Measurements from ENCODE around the gene COTL1. TPM values are rescaled to one million over a fixed set of nuclear protein-coding genes. Genes with fewer than 3 reads are reported as not detected.
"Not testable (repeated sequence)": the region's sequence is repeated elsewhere in the genome, so short reads cannot be mapped to it uniquely, and the experiment has no call there.

Gene COTL1
- polyA plus RNA-seq, 2 of the 4 experiments (the other 2 are of a cell fraction): 89.7 to 372 TPM

DNA sequence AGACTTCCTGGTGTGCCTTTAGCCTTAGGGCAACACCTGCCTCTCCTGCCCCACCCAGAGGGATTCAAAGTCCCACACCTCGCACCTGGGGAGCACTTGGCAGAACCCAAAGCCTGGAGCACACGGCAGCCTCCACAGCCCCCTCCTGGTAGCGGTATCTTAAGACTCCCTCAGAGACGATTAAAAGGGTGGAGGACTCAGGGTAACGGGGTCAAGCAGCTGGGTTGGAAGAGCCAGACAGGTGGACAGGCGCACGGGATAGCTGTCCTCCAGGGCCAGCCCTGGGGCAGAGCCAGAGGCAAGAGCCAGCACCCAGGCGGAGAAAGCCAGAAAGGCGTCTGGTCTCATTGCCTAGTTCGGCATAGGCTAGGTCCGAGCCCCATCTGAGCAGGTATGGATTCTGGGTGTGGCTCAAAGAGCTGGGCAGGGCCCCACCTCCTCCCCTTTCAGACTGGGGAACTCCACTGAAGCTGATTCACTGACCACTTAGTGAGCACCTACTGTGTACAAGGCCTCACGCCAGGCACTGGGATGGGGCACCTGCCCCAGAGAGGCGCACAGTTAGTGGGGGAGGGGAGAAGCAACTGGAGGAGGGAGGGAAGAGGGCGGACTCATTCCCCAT is 58.5 kb downstream of the COTL1 start:
- DNase-seq (ENCODE audit: low read depth in 1 of 2, low spot score in 1 of 2) (no peak), FAIRE-seq (no peak), ATAC-seq (no peak)
- H3K4me3 ChIP-seq: no peak overlapping the region
- H3K9me3 ChIP-seq: no peaks in the 10 kb centered on the region
- CTCF ChIA-PET: interaction anchor here (0.6 to 1.3 kb wide), 4 partner anchors 21 to 333 kb away, joined by 3 to 7 read pairs (median 3); no protein-coding TSS in a partner anchor
- POLR2A ChIA-PET: no interaction called here
- TF ChIP-seq, protein P1, sequence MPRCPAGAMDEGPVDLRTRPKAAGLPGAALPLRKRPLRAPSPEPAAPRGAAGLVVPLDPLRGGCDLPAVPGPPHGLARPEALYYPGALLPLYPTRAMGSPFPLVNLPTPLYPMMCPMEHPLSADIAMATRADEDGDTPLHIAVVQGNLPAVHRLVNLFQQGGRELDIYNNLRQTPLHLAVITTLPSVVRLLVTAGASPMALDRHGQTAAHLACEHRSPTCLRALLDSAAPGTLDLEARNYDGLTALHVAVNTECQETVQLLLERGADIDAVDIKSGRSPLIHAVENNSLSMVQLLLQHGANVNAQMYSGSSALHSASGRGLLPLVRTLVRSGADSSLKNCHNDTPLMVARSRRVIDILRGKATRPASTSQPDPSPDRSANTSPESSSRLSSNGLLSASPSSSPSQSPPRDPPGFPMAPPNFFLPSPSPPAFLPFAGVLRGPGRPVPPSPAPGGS (IDR thresholded peaks at IDR 0.05): no peak
- TF ChIP-seq CEBPB (IDR thresholded peaks at IDR 0.05) (no peak), EHMT2 (IDR thresholded peaks at IDR 0.05; ENCODE audit: low read depth) (no peak), JUN (IDR thresholded peaks at IDR 0.05) (no peak), EHF (CRISPR knock-in tag; IDR thresholded peaks at IDR 0.05) (no peak), POLR2A (IDR thresholded peaks at IDR 0.05; ENCODE audit: low read length) (no peak), FOSB (CRISPR knock-in tag; IDR thresholded peaks at IDR 0.05) (no peak), SMC3 (IDR thresholded peaks at IDR 0.05) (no peak), NFE2L2 (conservative IDR thresholded peaks at IDR 0.05; ENCODE audit: low read length) (no peak), KDM1A (IDR thresholded peaks at IDR 0.05; ENCODE audit: low read depth) (no peak), RAD21 (conservative IDR thresholded peaks at IDR 0.05 in 1 of 2, IDR thresholded peaks at IDR 0.05 in 1 of 2) (no peak)
- TF ChIP-seq, protein P2, sequence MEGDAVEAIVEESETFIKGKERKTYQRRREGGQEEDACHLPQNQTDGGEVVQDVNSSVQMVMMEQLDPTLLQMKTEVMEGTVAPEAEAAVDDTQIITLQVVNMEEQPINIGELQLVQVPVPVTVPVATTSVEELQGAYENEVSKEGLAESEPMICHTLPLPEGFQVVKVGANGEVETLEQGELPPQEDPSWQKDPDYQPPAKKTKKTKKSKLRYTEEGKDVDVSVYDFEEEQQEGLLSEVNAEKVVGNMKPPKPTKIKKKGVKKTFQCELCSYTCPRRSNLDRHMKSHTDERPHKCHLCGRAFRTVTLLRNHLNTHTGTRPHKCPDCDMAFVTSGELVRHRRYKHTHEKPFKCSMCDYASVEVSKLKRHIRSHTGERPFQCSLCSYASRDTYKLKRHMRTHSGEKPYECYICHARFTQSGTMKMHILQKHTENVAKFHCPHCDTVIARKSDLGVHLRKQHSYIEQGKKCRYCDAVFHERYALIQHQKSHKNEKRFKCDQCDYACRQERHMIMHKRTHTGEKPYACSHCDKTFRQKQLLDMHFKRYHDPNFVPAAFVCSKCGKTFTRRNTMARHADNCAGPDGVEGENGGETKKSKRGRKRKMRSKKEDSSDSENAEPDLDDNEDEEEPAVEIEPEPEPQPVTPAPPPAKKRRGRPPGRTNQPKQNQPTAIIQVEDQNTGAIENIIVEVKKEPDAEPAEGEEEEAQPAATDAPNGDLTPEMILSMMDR (IDR thresholded peaks at IDR 0.05): no peak
- TF ChIP-seq, protein P3, sequence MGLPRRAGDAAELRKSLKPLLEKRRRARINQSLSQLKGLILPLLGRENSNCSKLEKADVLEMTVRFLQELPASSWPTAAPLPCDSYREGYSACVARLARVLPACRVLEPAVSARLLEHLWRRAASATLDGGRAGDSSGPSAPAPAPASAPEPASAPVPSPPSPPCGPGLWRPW (IDR thresholded peaks at IDR 0.05): no peak
- TF ChIP-seq, protein P4, sequence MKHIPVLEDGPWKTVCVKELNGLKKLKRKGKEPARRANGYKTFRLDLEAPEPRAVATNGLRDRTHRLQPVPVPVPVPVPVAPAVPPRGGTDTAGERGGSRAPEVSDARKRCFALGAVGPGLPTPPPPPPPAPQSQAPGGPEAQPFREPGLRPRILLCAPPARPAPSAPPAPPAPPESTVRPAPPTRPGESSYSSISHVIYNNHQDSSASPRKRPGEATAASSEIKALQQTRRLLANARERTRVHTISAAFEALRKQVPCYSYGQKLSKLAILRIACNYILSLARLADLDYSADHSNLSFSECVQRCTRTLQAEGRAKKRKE (CRISPR knock-in tag; IDR thresholded peaks at IDR 0.05; ENCODE audit: low read depth): no peak
- TF ChIP-seq, protein P5, sequence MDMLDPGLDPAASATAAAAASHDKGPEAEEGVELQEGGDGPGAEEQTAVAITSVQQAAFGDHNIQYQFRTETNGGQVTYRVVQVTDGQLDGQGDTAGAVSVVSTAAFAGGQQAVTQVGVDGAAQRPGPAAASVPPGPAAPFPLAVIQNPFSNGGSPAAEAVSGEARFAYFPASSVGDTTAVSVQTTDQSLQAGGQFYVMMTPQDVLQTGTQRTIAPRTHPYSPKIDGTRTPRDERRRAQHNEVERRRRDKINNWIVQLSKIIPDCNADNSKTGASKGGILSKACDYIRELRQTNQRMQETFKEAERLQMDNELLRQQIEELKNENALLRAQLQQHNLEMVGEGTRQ (IDR thresholded peaks at IDR 0.05): no peak
- TF ChIP-seq, protein P6, sequence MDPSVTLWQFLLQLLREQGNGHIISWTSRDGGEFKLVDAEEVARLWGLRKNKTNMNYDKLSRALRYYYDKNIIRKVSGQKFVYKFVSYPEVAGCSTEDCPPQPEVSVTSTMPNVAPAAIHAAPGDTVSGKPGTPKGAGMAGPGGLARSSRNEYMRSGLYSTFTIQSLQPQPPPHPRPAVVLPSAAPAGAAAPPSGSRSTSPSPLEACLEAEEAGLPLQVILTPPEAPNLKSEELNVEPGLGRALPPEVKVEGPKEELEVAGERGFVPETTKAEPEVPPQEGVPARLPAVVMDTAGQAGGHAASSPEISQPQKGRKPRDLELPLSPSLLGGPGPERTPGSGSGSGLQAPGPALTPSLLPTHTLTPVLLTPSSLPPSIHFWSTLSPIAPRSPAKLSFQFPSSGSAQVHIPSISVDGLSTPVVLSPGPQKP (IDR thresholded peaks at IDR 0.05; ENCODE audit: low read depth, low read length): no peak
- no peaks in the 10 kb centered on the region for H3K4me1 ChIP-seq
- H3K4me2 ChIP-seq: no peak overlapping the region
- 89% methylated on average over 13 of the region's 14 CpGs for WGBS (ENCODE audit: missing lambda C conversion rate)
- H3K27ac ChIP-seq: no peak overlapping the region

DNA sequence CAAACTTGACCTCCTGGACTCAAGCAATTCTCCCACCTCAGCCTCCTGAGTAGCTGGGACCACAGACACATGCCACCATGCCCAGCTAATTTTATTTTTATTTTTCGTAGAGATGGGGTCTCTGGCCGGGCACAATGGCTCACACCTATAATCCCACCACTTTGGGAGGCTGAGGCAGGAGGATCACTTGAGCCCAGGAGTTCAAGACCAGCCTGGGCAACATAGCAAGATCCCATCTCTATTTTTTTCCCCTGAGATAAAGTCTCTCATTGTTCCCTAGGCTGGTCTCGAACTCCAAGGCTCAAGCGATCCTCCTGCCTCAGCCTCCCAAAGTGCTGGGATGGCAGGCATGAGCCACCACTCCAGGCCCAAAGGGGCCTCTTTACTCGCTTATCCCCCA is 59.0 kb downstream of the COTL1 start:
- FAIRE-seq; H3K9me3 ChIP-seq; ATAC-seq; DNase-seq (ENCODE audit: low read depth in 1 of 2, low spot score in 1 of 2); H3K4me1 ChIP-seq; H3K4me2 ChIP-seq; POLR2A ChIA-PET; H3K4me3 ChIP-seq; H3K27ac ChIP-seq: not testable (repeated sequence)
- CTCF ChIA-PET: interaction anchor here (0.6 to 1.3 kb wide), 3 partner anchors 22 to 334 kb away, joined by 3 read pairs; no protein-coding TSS in a partner anchor
- WGBS (ENCODE audit: missing lambda C conversion rate): 97% methylated on average over 5 of the region's 5 CpGs

DNA sequence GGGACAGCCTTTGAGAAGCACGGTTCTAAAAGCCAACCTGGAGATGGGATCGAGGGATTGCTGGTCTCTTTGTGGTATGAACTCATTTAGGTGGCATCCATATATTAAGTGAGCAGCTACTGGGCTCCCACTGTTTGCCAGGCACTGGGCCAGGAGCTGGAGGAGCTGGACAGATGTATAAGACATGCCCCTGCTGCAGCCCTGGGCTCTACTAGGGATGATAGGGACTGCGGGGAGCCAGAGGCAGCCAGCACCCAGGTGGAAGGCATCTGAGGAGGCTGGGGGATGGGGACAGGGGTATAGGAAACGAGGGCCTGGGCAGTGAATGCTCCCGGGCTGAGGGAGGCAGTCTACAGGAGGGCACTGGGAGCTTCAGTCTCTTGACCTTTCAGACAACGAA is 60.4 kb downstream of the COTL1 start:
- no peak overlapping the region for H3K4me2 ChIP-seq
- CTCF ChIA-PET: interaction anchor here (1.0 to 1.5 kb wide), 3 partner anchors 10 to 65 kb away, joined by 3 read pairs; no protein-coding TSS in a partner anchor
- POLR2A ChIA-PET: no interaction called here
- peak in 1 of 2 experiments; percentile 7; a peak in 1 of 6 replicates for ATAC-seq
- no peak for DNase-seq (ENCODE audit: low read depth in 1 of 2, low spot score in 1 of 2)
- no peaks in the 10 kb centered on the region for H3K4me1 ChIP-seq
- no peak overlapping the region for H3K27ac ChIP-seq
- no peaks in the 10 kb centered on the region for H3K9me3 ChIP-seq
- FAIRE-seq: no peak
- 79% methylated on average over 6 of the region's 6 CpGs for WGBS (ENCODE audit: missing lambda C conversion rate)
- no peak overlapping the region for H3K4me3 ChIP-seq
- TF ChIP-seq NR3C1 (IDR thresholded peaks at IDR 0.05) (no peak), CBX2 (IDR thresholded peaks at IDR 0.05; ENCODE audit: borderline replicate concordance, low read depth) (no peak), POLR2A (IDR thresholded peaks at IDR 0.05; ENCODE audit: low read length) (no peak), KDM1A (IDR thresholded peaks at IDR 0.05; ENCODE audit: low read depth) (no peak), CHD4 (IDR thresholded peaks at IDR 0.05; ENCODE audit: borderline replicate concordance) (no peak), MAFK (IDR thresholded peaks at IDR 0.05; ENCODE audit: partially characterized antibody) (no peak)
- TF ChIP-seq, protein P7, sequence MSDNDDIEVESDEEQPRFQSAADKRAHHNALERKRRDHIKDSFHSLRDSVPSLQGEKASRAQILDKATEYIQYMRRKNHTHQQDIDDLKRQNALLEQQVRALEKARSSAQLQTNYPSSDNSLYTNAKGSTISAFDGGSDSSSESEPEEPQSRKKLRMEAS (IDR thresholded peaks at IDR 0.05): no peak
- TF ChIP-seq, protein P8, sequence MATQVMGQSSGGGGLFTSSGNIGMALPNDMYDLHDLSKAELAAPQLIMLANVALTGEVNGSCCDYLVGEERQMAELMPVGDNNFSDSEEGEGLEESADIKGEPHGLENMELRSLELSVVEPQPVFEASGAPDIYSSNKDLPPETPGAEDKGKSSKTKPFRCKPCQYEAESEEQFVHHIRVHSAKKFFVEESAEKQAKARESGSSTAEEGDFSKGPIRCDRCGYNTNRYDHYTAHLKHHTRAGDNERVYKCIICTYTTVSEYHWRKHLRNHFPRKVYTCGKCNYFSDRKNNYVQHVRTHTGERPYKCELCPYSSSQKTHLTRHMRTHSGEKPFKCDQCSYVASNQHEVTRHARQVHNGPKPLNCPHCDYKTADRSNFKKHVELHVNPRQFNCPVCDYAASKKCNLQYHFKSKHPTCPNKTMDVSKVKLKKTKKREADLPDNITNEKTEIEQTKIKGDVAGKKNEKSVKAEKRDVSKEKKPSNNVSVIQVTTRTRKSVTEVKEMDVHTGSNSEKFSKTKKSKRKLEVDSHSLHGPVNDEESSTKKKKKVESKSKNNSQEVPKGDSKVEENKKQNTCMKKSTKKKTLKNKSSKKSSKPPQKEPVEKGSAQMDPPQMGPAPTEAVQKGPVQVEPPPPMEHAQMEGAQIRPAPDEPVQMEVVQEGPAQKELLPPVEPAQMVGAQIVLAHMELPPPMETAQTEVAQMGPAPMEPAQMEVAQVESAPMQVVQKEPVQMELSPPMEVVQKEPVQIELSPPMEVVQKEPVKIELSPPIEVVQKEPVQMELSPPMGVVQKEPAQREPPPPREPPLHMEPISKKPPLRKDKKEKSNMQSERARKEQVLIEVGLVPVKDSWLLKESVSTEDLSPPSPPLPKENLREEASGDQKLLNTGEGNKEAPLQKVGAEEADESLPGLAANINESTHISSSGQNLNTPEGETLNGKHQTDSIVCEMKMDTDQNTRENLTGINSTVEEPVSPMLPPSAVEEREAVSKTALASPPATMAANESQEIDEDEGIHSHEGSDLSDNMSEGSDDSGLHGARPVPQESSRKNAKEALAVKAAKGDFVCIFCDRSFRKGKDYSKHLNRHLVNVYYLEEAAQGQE (IDR thresholded peaks at IDR 0.05): no peak

Data from A549 (cell line).